Tibial nerve (tissue), 4 donors: ENCODE results near the gene REEP5. TPM values are rescaled to one million over a fixed set of nuclear protein-coding genes. Genes with fewer than 3 reads are reported as not detected.
A peak's percentile ranks its signal among the peaks of the same experiment; 100 is the strongest.

Source experiments
- DNase-seq, 2 donors: peaks; one replicate each; pipeline ENCODE4 v3.0.0-alpha.2; 2019; ENCODE audit warnings: low spot score in 2 of 2
- H3K27ac ChIP-seq, 4 donors: fragments of 200-600 bp; sonication (generic) in 3 of 4; one replicate each; pipeline ENCODE4 v1.5.1; 2017 to 2019; ENCODE audit warnings: mild to moderate bottlenecking in 1 of 4
- H3K27me3 ChIP-seq, 2 donors: fragments of 200-600 bp; sonication (generic) in 1 of 2; one replicate each; pipeline versions ENCODE4 v1.5.1 to v1.6.0; 2017 to 2019
- H3K36me3 ChIP-seq, 3 donors: fragments of 200-600 bp; sonication (generic); one replicate each; pipeline ENCODE4 v1.5.1; 2018 to 2019
- H3K4me1 ChIP-seq, 4 donors: fragments of 200-600 bp; sonication (generic) in 3 of 4; one replicate each; pipeline ENCODE4 v1.5.1; 2017 to 2019
- H3K4me3 ChIP-seq, 4 donors: fragments of 200-600 bp; sonication (generic) in 3 of 4; one replicate each; pipeline ENCODE4 v1.5.1; 2017 to 2019; ENCODE audit warnings: mild to moderate bottlenecking in 1 of 4, moderate library complexity in 1 of 4
- H3K9me3 ChIP-seq, 4 donors: fragments of 200-600 bp; sonication (generic) in 3 of 4; one replicate each; pipeline ENCODE4 v1.5.1; 2017 to 2019
- CTCF ChIP-seq, 5 experiments: fragments of 200-600 bp in 3 of 5; fragments of 450-650 bp in 2 of 5; sonication (generic) in 3 of 5; IDR thresholded peaks; one replicate each; pipeline ENCODE4 v1.5.1; 2016 to 2019; ENCODE audit warnings: antibody characterized with exemption in 5 of 5, mild to moderate bottlenecking in 3 of 5, moderate library complexity in 2 of 5
- EP300 ChIP-seq, 2 donors: sonication (generic); formaldehyde crosslinking; IDR thresholded peaks; one replicate each; pipeline ENCODE4 v1.6.1; 2017; ENCODE audit warnings: antibody characterized with exemption in 2 of 2, mild to moderate bottlenecking in 1 of 2
- POLR2A ChIP-seq, 2 donors: fragments of 450-650 bp; IDR thresholded peaks; one replicate each; pipeline ENCODE4 v1.6.1; 2017; ENCODE audit warnings: antibody characterized with exemption in 2 of 2, mild to moderate bottlenecking in 2 of 2, moderate library complexity in 2 of 2
- WGBS, 2 donors: methylation state at CpG; one replicate each; pipeline ENCODE4 v1.1.5; 2018; 5-methylcytosine and 5-hydroxymethylcytosine counted together
- total RNA-seq, 4 donors: library from RNA; depleted of rRNA; stranded (reverse); fragments of >200 nt; gene quantifications; one replicate each; pipeline ENCODE4 v1.1.0, GENCODE V29; 2016

REEP5 gene
- total RNA-seq, 4 donors from 2014 or later = 81.9 to 101 (median 94.6) TPM

- WGBS, 2 donors = 29 to 35% methylated on average over 5 of the region's 5 CpGs
- Histone ChIP-seq H3K4me1 (peaks cover 0 to 36% (median 9%) of the 10 kb centered on the region in 4 donors), H3K4me3 (no peak overlapping the region), H3K27me3 (no peaks in the 10 kb centered on the region), H3K36me3 (no peaks in the 10 kb centered on the region), H3K9me3 (no peaks in the 10 kb centered on the region), H3K27ac (peak overlapping the region in 1 of 4 donors; percentile 44)
- TF ChIP-seq EP300 (IDR thresholded peaks at IDR 0.05) (no peak), CTCF (IDR thresholded peaks at IDR 0.05) (no peak), POLR2A (IDR thresholded peaks at IDR 0.05) (no peak)
- no peak for DNase-seq
These were observed 36.4 kb upstream of the REEP5 start for GRCh38 chr5:112958093-112959088.

GRCh38 chr5:112957036-112957808, 35.2 kb upstream of the REEP5 start:
- TF ChIP-seq EP300 (IDR thresholded peaks at IDR 0.05) (no peak), POLR2A (IDR thresholded peaks at IDR 0.05) (no peak), CTCF (IDR thresholded peaks at IDR 0.05) (no peak)
- Histone ChIP-seq H3K9me3 (no peaks in the 10 kb centered on the region), H3K4me1 (peaks cover 0 to 31% (median 9%) of the 10 kb centered on the region in 4 donors), H3K27me3 (no peaks in the 10 kb centered on the region), H3K27ac (no peak overlapping the region), H3K36me3 (no peaks in the 10 kb centered on the region), H3K4me3 (no peak overlapping the region)
- 56 to 62% methylated on average over 2 of the region's 2 CpGs for WGBS, 2 donors
- no peak for DNase-seq

GRCh38 chr5:112956606-112957005, 34.6 kb upstream of the REEP5 start:
- WGBS, 2 donors = 48 to 58% methylated on average over 3 of the region's 3 CpGs
- no peaks in the 10 kb centered on the region for H3K36me3 ChIP-seq
- H3K4me1 ChIP-seq = peaks cover 0 to 31% (median 9%) of the 10 kb centered on the region in 4 donors
- H3K9me3 ChIP-seq = no peaks in the 10 kb centered on the region
- H3K27me3 ChIP-seq = no peaks in the 10 kb centered on the region
- no peak overlapping the region for H3K4me3 ChIP-seq
- no peak for TF ChIP-seq CTCF (IDR thresholded peaks at IDR 0.05)
- no peak for TF ChIP-seq POLR2A (IDR thresholded peaks at IDR 0.05)
- TF ChIP-seq EP300 (IDR thresholded peaks at IDR 0.05) = no peak
- DNase-seq = no peak
- no peak overlapping the region for H3K27ac ChIP-seq

GRCh38 chr5:112951124-112951702, 29.2 kb upstream of the REEP5 start:
- no peak for DNase-seq

More at GRCh38 chr5:112951124-112951702, 29.2 kb upstream of the REEP5 start:
- Histone ChIP-seq H3K4me1 (no peaks in the 10 kb centered on the region), H3K9me3 (no peaks in the 10 kb centered on the region), H3K27me3 (no peaks in the 10 kb centered on the region), H3K36me3 (no peaks in the 10 kb centered on the region), H3K4me3 (no peak overlapping the region), H3K27ac (no peak overlapping the region)
- no peak for TF ChIP-seq EP300 (IDR thresholded peaks at IDR 0.05)
- no peak for TF ChIP-seq CTCF (IDR thresholded peaks at IDR 0.05)
- no peak for TF ChIP-seq POLR2A (IDR thresholded peaks at IDR 0.05)
- WGBS, 2 donors = 95 to 96% methylated on average over 12 of the region's 12 CpGs
